ENCODE data around the gene TRIM74.
"Not testable (repeated sequence)": the region's sequence is repeated elsewhere in the genome, so short reads cannot be mapped to it uniquely, and the experiment has no call there.

GRCh38 chr7:72980382-72980781 lies 11.1 kb upstream of the TRIM74 start:
- TF ChIP-seq, protein P1, sequence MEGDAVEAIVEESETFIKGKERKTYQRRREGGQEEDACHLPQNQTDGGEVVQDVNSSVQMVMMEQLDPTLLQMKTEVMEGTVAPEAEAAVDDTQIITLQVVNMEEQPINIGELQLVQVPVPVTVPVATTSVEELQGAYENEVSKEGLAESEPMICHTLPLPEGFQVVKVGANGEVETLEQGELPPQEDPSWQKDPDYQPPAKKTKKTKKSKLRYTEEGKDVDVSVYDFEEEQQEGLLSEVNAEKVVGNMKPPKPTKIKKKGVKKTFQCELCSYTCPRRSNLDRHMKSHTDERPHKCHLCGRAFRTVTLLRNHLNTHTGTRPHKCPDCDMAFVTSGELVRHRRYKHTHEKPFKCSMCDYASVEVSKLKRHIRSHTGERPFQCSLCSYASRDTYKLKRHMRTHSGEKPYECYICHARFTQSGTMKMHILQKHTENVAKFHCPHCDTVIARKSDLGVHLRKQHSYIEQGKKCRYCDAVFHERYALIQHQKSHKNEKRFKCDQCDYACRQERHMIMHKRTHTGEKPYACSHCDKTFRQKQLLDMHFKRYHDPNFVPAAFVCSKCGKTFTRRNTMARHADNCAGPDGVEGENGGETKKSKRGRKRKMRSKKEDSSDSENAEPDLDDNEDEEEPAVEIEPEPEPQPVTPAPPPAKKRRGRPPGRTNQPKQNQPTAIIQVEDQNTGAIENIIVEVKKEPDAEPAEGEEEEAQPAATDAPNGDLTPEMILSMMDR (IDR thresholded peaks at IDR 0.05), result not testable (repeated sequence)
- TF ChIP-seq POLR2A (IDR thresholded peaks at IDR 0.05), result not testable (repeated sequence)

Data from thyroid gland (tissue), 4 donors.